HCT116 (cell line): ENCODE results near the gene IMMP2L. TPM values are rescaled to one million over a fixed set of nuclear protein-coding genes. Genes with fewer than 3 reads are reported as not detected.

Experiments
- ATAC-seq: fragments of 200-7000 bp; cut with Tn5 transposase; 2 replicates; pipeline ENCODE4 v1.9.1; 2020; ENCODE audit warnings: mild to moderate bottlenecking, moderate library complexity
- BruUV-seq: library from RNA; stranded (reverse); fragments of 400-500 nt; replicated peaks from 2 replicates; lab custom pipeline; 2021; lab: Mats Ljungman, UMichigan
- CTCF ChIA-PET: fragments of 300-600 bp; sonication (Branson Sonifier 250); formaldehyde crosslinking; loops from one replicate; lab custom pipeline; 2021; ENCODE audit warnings: antibody characterized with exemption; lab: Charles Lee
- POLR2A ChIA-PET: fragments of 300-600, 350-600 bp; sonication (Branson Sonifier 250); formaldehyde crosslinking; loops from one replicate; lab custom pipeline; 2021; ENCODE audit warnings: antibody characterized with exemption; lab: Charles Lee
- RAD21 ChIA-PET, 2 experiments: fragments of 300-600 bp; sonication (Branson Sonifier 250); formaldehyde crosslinking; loops; one replicate each; lab custom pipeline; 2023; ENCODE audit warnings: low total read pairs in 2 of 2; ENCODE audit not compliant: uncharacterized antibody in 2 of 2, unreplicated experiment in 2 of 2, low non-redundant PET in 1 of 2; lab: Charles Lee
- DNase-seq: peaks from one replicate; pipeline ENCODE4 v3.0.0-alpha.2; 2010; ENCODE audit warnings: low read depth, low spot score
- H2AFZ ChIP-seq: fragments of 200-600 bp; shearing (Covaris generic), sonication (generic); 2 replicates; pipeline ENCODE4 v1.6.1; 2017; ENCODE audit warnings: low read depth, mixed run types, mixed read lengths, antibody characterized with exemption, low read length; ENCODE audit not compliant: poor library complexity, severe bottlenecking
- H3K27ac ChIP-seq: 2 replicates; pipeline ENCODE4 v1.5.1; 2012; ENCODE audit warnings: low read depth, low read length
- H3K27me3 ChIP-seq: fragments of 200-600 bp; sonication (generic); 2 replicates; pipeline ENCODE4 v1.6.1; 2016; ENCODE audit warnings: mixed run types, low read length, mixed read lengths; ENCODE audit not compliant: insufficient read depth
- H3K36me3 ChIP-seq, 2 experiments: fragments of 200-500 bp in 1 of 2; fragments of 200-600 bp in 1 of 2; sonication (Bioruptor generic) in 1 of 2; sonication (generic) in 1 of 2; 2 replicates each; pipeline versions ENCODE4 v1.5.1 to v1.6.1; 2014 to 2016; ENCODE audit warnings: low read length in 2 of 2, inconsistent platforms in 1 of 2, mixed read lengths in 1 of 2, mixed run types in 1 of 2; ENCODE audit not compliant: insufficient read depth in 2 of 2, control insufficient read depth in 1 of 2
- H3K4me1 ChIP-seq, 2 experiments: fragments of 200-600 bp in 1 of 2; sonication (generic) in 1 of 2; 2 replicates each; pipeline versions ENCODE4 v1.5.1 to v1.6.1; 2012 to 2017; ENCODE audit warnings: low read length in 2 of 2, inconsistent platforms in 1 of 2, mild to moderate bottlenecking in 1 of 2, mixed read lengths in 1 of 2, mixed run types in 1 of 2, moderate library complexity in 1 of 2; ENCODE audit not compliant: insufficient read depth in 2 of 2, control insufficient read depth in 1 of 2
- H3K4me2 ChIP-seq: fragments of 200-600 bp; sonication (generic); 2 replicates; pipeline ENCODE4 v1.6.1; 2017; ENCODE audit warnings: mixed run types, low read length, mixed read lengths
- H3K4me3 ChIP-seq, 2 experiments: fragments of 200-600 bp in 1 of 2; sonication (generic) in 1 of 2; replicated peaks in 1 of 2; 2 replicates each; pipeline ENCODE4 v1.5.1; 2011 to 2016; ENCODE audit warnings: low read length in 2 of 2, control low read depth in 1 of 2, low read depth in 1 of 2, mild to moderate bottlenecking in 1 of 2, mixed read lengths in 1 of 2, mixed run types in 1 of 2
- H3K79me2 ChIP-seq: fragments of 200-600 bp; sonication (generic); 2 replicates; pipeline ENCODE4 v1.6.1; 2017; ENCODE audit warnings: mild to moderate bottlenecking, mixed run types, low read length, moderate library complexity, mixed read lengths; ENCODE audit not compliant: insufficient read depth
- H3K9ac ChIP-seq: fragments of 200-600 bp; sonication (generic); 2 replicates; pipeline ENCODE4 v1.6.1; 2016; ENCODE audit warnings: low read length, mixed read lengths
- H3K9me2 ChIP-seq: fragments of 200-600 bp; sonication (generic), shearing (Covaris generic); 2 replicates; pipeline ENCODE4 v1.6.1; 2017; ENCODE audit warnings: mixed run types, mild to moderate bottlenecking, moderate library complexity; ENCODE audit not compliant: insufficient read depth
- H3K9me3 ChIP-seq, 2 experiments: fragments of 200-500 bp in 1 of 2; fragments of 200-600 bp in 1 of 2; sonication (Bioruptor generic) in 1 of 2; sonication (generic) in 1 of 2; 2 replicates each; pipeline ENCODE4 v1.6.1; 2014 to 2017; ENCODE audit warnings: low read length in 2 of 2, mixed read lengths in 2 of 2, inconsistent platforms in 1 of 2, low read depth in 1 of 2, mild to moderate bottlenecking in 1 of 2, mixed run types in 1 of 2, moderate library complexity in 1 of 2; ENCODE audit not compliant: control insufficient read depth in 1 of 2, insufficient read depth in 1 of 2
- H4K20me1 ChIP-seq: fragments of 200-600 bp; sonication (generic), shearing (Covaris generic); 2 replicates; pipeline ENCODE4 v1.6.1; 2017; ENCODE audit warnings: mixed run types, mild to moderate bottlenecking, moderate library complexity; ENCODE audit not compliant: insufficient read depth
- ATF3 ChIP-seq: IDR thresholded peaks from 2 replicates; pipeline ENCODE4 v1.6.1; 2012
- CBX3 ChIP-seq: IDR thresholded peaks from 2 replicates; pipeline ENCODE4 v1.6.1; 2012; ENCODE audit warnings: low read depth
- CEBPB ChIP-seq: IDR thresholded peaks from 2 replicates; pipeline ENCODE4 v1.6.1; 2012; ENCODE audit warnings: low read depth
- CTCF ChIP-seq, 3 experiments: fragments of 200-600 bp in 1 of 3; sonication (generic) in 1 of 3; IDR thresholded peaks in 2 of 3; conservative IDR thresholded peaks in 1 of 3; 2 replicates each; pipeline ENCODE4 v1.5.1; 2012 to 2017; ENCODE audit warnings: low read depth in 2 of 3, low read length in 2 of 3, antibody characterized with exemption in 1 of 3, borderline replicate concordance in 1 of 3, control low read depth in 1 of 3, mild to moderate bottlenecking in 1 of 3, mixed read lengths in 1 of 3, mixed run types in 1 of 3, moderate library complexity in 1 of 3; ENCODE audit not compliant: insufficient read depth in 1 of 3
- ELF1 ChIP-seq: IDR thresholded peaks from 2 replicates; pipeline ENCODE4 v1.6.1; 2012; ENCODE audit warnings: low read depth, borderline replicate concordance
- EZH2 ChIP-seq: fragments of 200-600 bp; sonication (generic); IDR thresholded peaks from 2 replicates; pipeline ENCODE4 v1.6.1; 2017; ENCODE audit warnings: antibody characterized with exemption, mixed run types
- EZH2phosphoT487 ChIP-seq: fragments of 200-600 bp; IDR thresholded peaks from 2 replicates; pipeline ENCODE4 v1.6.1; 2018; ENCODE audit warnings: antibody characterized with exemption, borderline replicate concordance
- FOSL1 ChIP-seq: IDR thresholded peaks from 2 replicates; pipeline ENCODE4 v1.6.1; 2012; ENCODE audit warnings: low read depth
- JUND ChIP-seq: IDR thresholded peaks from 2 replicates; pipeline ENCODE4 v1.6.1; 2012
- MAX ChIP-seq: IDR thresholded peaks from 2 replicates; pipeline ENCODE4 v1.6.1; 2012
- POLR2A ChIP-seq: IDR thresholded peaks from 2 replicates; pipeline ENCODE4 v1.7.0; 2011; ENCODE audit warnings: borderline replicate concordance; ENCODE audit not compliant: insufficient read depth, insufficient read length; ENCODE audit errors: extremely low read depth
- POLR2AphosphoS5 ChIP-seq: IDR thresholded peaks from 2 replicates; pipeline ENCODE4 v1.6.1; 2011; ENCODE audit warnings: mild to moderate bottlenecking, low read depth, low read length, moderate library complexity
- RAD21 ChIP-seq: IDR thresholded peaks from 2 replicates; pipeline ENCODE4 v1.6.1; 2012; ENCODE audit warnings: low read depth, mild to moderate bottlenecking
- REST ChIP-seq: IDR thresholded peaks from 2 replicates; pipeline ENCODE4 v1.6.1; 2012; ENCODE audit warnings: low read depth
- SIN3A ChIP-seq: IDR thresholded peaks from 2 replicates; pipeline ENCODE4 v1.6.1; 2012; ENCODE audit warnings: low read depth
- SP1 ChIP-seq: IDR thresholded peaks from 2 replicates; pipeline ENCODE4 v1.6.1; 2012; ENCODE audit warnings: low read depth
- SRF ChIP-seq: IDR thresholded peaks from 2 replicates; pipeline ENCODE4 v1.6.1; 2012; ENCODE audit warnings: low read depth
- TCF7L2 ChIP-seq: IDR thresholded peaks from 2 replicates; pipeline ENCODE4 v1.7.0; 2011; ENCODE audit warnings: borderline replicate concordance, inconsistent platforms; ENCODE audit not compliant: insufficient read depth, insufficient read length; ENCODE audit errors: extremely low read depth
- YY1 ChIP-seq: IDR thresholded peaks from 2 replicates; pipeline ENCODE4 v1.6.1; 2011; ENCODE audit warnings: low read length, low read depth, moderate library complexity, mild to moderate bottlenecking; ENCODE audit not compliant: insufficient replicate concordance; ENCODE audit errors: extremely low read depth
- ZBTB33 ChIP-seq: IDR thresholded peaks from 2 replicates; pipeline ENCODE4 v1.6.1; 2011; ENCODE audit warnings: mild to moderate bottlenecking, low read length, moderate library complexity; ENCODE audit not compliant: insufficient replicate concordance; ENCODE audit errors: extremely low read depth
- ZFX ChIP-seq: fragments of 450-650 bp; IDR thresholded peaks from 2 replicates; pipeline ENCODE4 v1.6.1; 2017
- ZNF274 ChIP-seq: fragments of 200-500 bp; sonication (Bioruptor generic); IDR thresholded peaks from 2 replicates; pipeline ENCODE4 v1.6.1; 2014; ENCODE audit warnings: mild to moderate bottlenecking, low read depth, low read length, inconsistent platforms
- intact Hi-C: fragments of 100-400 bp; cut with micrococcal nuclease; formaldehyde crosslinking; loops from 2 replicates; pipeline ENCODE4 v1.10.0; 2022
- total RNA-seq: library from RNA; stranded (reverse); gene quantifications from one replicate; pipeline ENCODE4 v1.2.1, GENCODE V29; 2021; ENCODE audit not compliant: unreplicated experiment

The IMMP2L gene
- total RNA-seq, 1 experiment from 2014 or later = 21.1 TPM

- peak overlapping the region; percentile 8; the same call in 1 of the 2 replicates for H3K27ac ChIP-seq
- CTCF ChIA-PET = no interaction called here
- intact Hi-C loops = no loop called here
- POLR2A ChIA-PET = no interaction called here
- peak overlapping the region; percentile 66 for H3K4me2 ChIP-seq
- H3K4me1 ChIP-seq = peaks cover 13 to 23% of the 10 kb centered on the region in 2 experiments
- no TSS peak for BruUV-seq
- peak overlapping the region; percentile 30 for H3K9ac ChIP-seq
- H2AFZ ChIP-seq = no peak overlapping the region
- H3K4me3 ChIP-seq = peak overlapping the region in 1 of 2 experiments; percentile 19; a peak in 2 of 4 replicates
- no peaks in the 10 kb centered on the region for H4K20me1 ChIP-seq
- H3K9me2 ChIP-seq = no peaks in the 10 kb centered on the region
- H3K79me2 ChIP-seq = no peaks in the 10 kb centered on the region
- DNase-seq (peak; percentile 97), ATAC-seq (peak; percentile 99)
- RAD21 ChIA-PET = no interaction called here
- no peaks in the 10 kb centered on the region for H3K27me3 ChIP-seq
- no peaks in the 10 kb centered on the region for H3K36me3 ChIP-seq
- H3K9me3 ChIP-seq = no peaks in the 10 kb centered on the region
- TF ChIP-seq SRF = peak; percentile 80
- no peak for TF ChIP-seq ZNF274
- no peak for TF ChIP-seq REST
- peak; percentile 7; the same call in 1 of the 2 replicates for TF ChIP-seq RAD21
- TF ChIP-seq JUND = peak; percentile 99
- TF ChIP-seq ZFX = no peak
- no peak for TF ChIP-seq ELF1
- peak; percentile 86 for TF ChIP-seq SIN3A
- peak; percentile 75 for TF ChIP-seq POLR2AphosphoS5
- TF ChIP-seq SP1 = peak; percentile 96
- TF ChIP-seq EZH2 = no peak
- TF ChIP-seq ATF3 = peak; percentile 81
- peak; percentile 99 for TF ChIP-seq CBX3
- TF ChIP-seq CTCF (IDR thresholded peaks at IDR 0.05 in 2 of 3, conservative IDR thresholded peaks at IDR 0.05 in 1 of 3; ENCODE audit: borderline replicate concordance in 1 of 3, insufficient read depth in 1 of 3, low read depth in 2 of 3, low read length in 2 of 3) = no peak
- peak; percentile 78 for TF ChIP-seq MAX
- no peak for TF ChIP-seq TCF7L2
- no peak for TF ChIP-seq POLR2A
- peak; percentile 35 for TF ChIP-seq ZBTB33
- TF ChIP-seq YY1 = peak; percentile 53
- peak; percentile 96 for TF ChIP-seq CEBPB
- TF ChIP-seq FOSL1 = peak; percentile 97
- no peak for TF ChIP-seq EZH2phosphoT487
These were observed 364.0 kb downstream of the IMMP2L start for GRCh38 chr7:111198255-111198654.
